ENCODE results near the gene SERPINB2.

GRCh38 chr18:63892566-63892965 lies 5.1 kb downstream of the SERPINB2 start:
- TF ChIP-seq HMGXB4 (CRISPR knock-in tag; IDR thresholded peaks at IDR 0.05): no peak
- TF ChIP-seq MXD4 (CRISPR knock-in tag; IDR thresholded peaks at IDR 0.05; ENCODE audit: borderline replicate concordance): no peak
- TF ChIP-seq SP1 (CRISPR knock-in tag; conservative IDR thresholded peaks at IDR 0.05): no peak
- TF ChIP-seq CTCF (IDR thresholded peaks at IDR 0.05): no peak
- no peak for TF ChIP-seq CREB1 (CRISPR knock-in tag; IDR thresholded peaks at IDR 0.05)

Measured in WTC11 (cell line).